MM.1S (cell line): ENCODE data around the gene BICD1.

Source experiments
- EZH2 ChIP-seq: fragments of 300-600 bp; sonication (generic); optimal IDR thresholded peaks from 2 replicates; pipeline ENCODE3; 2017; ENCODE audit warnings: low read depth, mild to moderate bottlenecking, antibody characterized with exemption, low read length, mixed read lengths
- EZH2phosphoT487 ChIP-seq: fragments of 300-600 bp; sonication (generic); IDR thresholded peaks from 2 replicates; pipeline ENCODE4 v1.6.1; 2018; ENCODE audit warnings: antibody characterized with exemption, low read length
- TF ChIP-seq, protein P1 (sequence below): fragments of 300-600 bp; sonication (generic); IDR thresholded peaks from 2 replicates; pipeline ENCODE4 v1.5.1; 2016; ENCODE audit warnings: antibody characterized with exemption, low read length, mixed read lengths

DNA sequence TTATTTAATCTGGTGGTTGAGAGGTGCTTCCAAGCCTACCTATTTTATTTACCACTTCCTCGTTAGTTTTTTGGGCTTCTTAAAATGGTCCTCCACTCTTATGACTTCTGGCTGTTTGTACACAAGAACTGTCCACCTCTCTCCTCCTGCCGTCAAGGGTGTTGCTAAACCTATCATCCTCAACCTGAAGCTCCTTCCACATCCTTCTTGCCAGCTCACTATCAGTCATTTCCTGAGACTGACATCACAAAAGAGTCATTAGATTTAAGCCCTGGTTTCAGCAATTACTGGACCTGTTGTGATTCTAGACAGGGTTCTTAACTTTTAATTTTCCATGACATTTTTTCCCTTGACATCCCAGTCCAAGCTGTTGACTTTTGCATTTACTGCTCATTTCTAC lies 91.9 kb downstream of the BICD1 start:
- TF ChIP-seq, protein P1, sequence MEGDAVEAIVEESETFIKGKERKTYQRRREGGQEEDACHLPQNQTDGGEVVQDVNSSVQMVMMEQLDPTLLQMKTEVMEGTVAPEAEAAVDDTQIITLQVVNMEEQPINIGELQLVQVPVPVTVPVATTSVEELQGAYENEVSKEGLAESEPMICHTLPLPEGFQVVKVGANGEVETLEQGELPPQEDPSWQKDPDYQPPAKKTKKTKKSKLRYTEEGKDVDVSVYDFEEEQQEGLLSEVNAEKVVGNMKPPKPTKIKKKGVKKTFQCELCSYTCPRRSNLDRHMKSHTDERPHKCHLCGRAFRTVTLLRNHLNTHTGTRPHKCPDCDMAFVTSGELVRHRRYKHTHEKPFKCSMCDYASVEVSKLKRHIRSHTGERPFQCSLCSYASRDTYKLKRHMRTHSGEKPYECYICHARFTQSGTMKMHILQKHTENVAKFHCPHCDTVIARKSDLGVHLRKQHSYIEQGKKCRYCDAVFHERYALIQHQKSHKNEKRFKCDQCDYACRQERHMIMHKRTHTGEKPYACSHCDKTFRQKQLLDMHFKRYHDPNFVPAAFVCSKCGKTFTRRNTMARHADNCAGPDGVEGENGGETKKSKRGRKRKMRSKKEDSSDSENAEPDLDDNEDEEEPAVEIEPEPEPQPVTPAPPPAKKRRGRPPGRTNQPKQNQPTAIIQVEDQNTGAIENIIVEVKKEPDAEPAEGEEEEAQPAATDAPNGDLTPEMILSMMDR = no peak
- TF ChIP-seq EZH2 (no peak), EZH2phosphoT487 (no peak)
